ENCODE data around the gene ACBD6. TPM values are rescaled to one million over a fixed set of nuclear protein-coding genes. Genes with fewer than 3 reads are reported as not detected.
"Not testable (repeated sequence)": the region's sequence is repeated elsewhere in the genome, so short reads cannot be mapped to it uniquely, and the experiment has no call there.

The ACBD6 gene
- total and polyA plus RNA-seq, 8 donors, result 8.9 to 48.8 (median 37.7) TPM

GRCh38 chr1:180424848-180425457 lies 77.4 kb downstream of the ACBD6 start:
- H3K9me3 ChIP-seq, result no peaks in the 10 kb centered on the region
- H3K36me3 ChIP-seq, result peaks cover 0 to 16% (median 4%) of the 10 kb centered on the region in 4 donors
- no peak overlapping the region for H3K4me3 ChIP-seq
- TF ChIP-seq CTCF (IDR thresholded peaks at IDR 0.05), result no peak
- TF ChIP-seq POLR2A (IDR thresholded peaks at IDR 0.05), result no peak
- TF ChIP-seq EP300 (IDR thresholded peaks at IDR 0.05), result no peak
- TF ChIP-seq POLR2AphosphoS5 (IDR thresholded peaks at IDR 0.05), result no peak
- DNase-seq, result no peak
- H3K27me3 ChIP-seq, result no peaks in the 10 kb centered on the region
- H3K27ac ChIP-seq, result no peak overlapping the region
- no peaks in the 10 kb centered on the region for H3K4me1 ChIP-seq
- intact Hi-C loops (cut with DNase I; ENCODE audit: low total_unique reads), result no loop called here
- WGBS, 5 donors, result 79 to 91% (median 84%) methylated on average over 3 of the region's 3 CpGs

- no peaks in the 10 kb centered on the region for H3K9me3 ChIP-seq
- intact Hi-C loops (cut with DNase I; ENCODE audit: low total_unique reads), result no loop called here
- no peak overlapping the region for H3K4me3 ChIP-seq
- peaks cover 0 to 23% (median 5%) of the 10 kb centered on the region in 4 donors for H3K36me3 ChIP-seq
- DNase-seq, result no peak
- H3K27me3 ChIP-seq, result no peaks in the 10 kb centered on the region
- no peaks in the 10 kb centered on the region for H3K4me1 ChIP-seq
- TF ChIP-seq CTCF (IDR thresholded peaks at IDR 0.05) (no peak), POLR2A (IDR thresholded peaks at IDR 0.05) (no peak)
- WGBS, 5 donors, result 90 to 95% (median 95%) methylated on average over 1 of the region's 1 CpG
- H3K27ac ChIP-seq, result no peak overlapping the region
Observed at GRCh38 chr1:180421614-180422013, 80.8 kb downstream of the ACBD6 start.

GRCh38 chr1:180421145-180421544 lies 81.2 kb downstream of the ACBD6 start:
- H3K27me3 ChIP-seq; intact Hi-C loops (cut with DNase I; ENCODE audit: low total_unique reads); H3K27ac ChIP-seq; H3K4me3 ChIP-seq; H3K4me1 ChIP-seq; H3K9me3 ChIP-seq; DNase-seq: not testable (repeated sequence)
- WGBS, 5 donors, result 94 to 100% (median 98%) methylated on average over 1 of the region's 1 CpG
- peaks cover 0 to 23% (median 5%) of the 10 kb centered on the region in 4 donors for H3K36me3 ChIP-seq

- Histone ChIP-seq H3K9me3 (no peaks in the 10 kb centered on the region), H3K4me3 (no peak overlapping the region), H3K27me3 (no peaks in the 10 kb centered on the region), H3K36me3 (peaks cover 0 to 31% (median 19%) of the 10 kb centered on the region in 4 donors), H3K4me1 (no peaks in the 10 kb centered on the region), H3K27ac (no peak overlapping the region)
- 66 to 79% (median 77%) methylated on average over 2 of the region's 2 CpGs for WGBS, 5 donors
- intact Hi-C loops (cut with DNase I; ENCODE audit: low total_unique reads), result no loop called here
- peak in 4 of 7 experiments; percentile 35 to 51 (median 46) for TF ChIP-seq CTCF (IDR thresholded peaks at IDR 0.05)
- no peak for TF ChIP-seq EP300 (IDR thresholded peaks at IDR 0.05)
- peak in 1 of 2 donors; percentile 31 for DNase-seq
Observed at GRCh38 chr1:180415985-180416633, 86.3 kb downstream of the ACBD6 start.

- intact Hi-C loops (cut with DNase I; ENCODE audit: low total_unique reads), result no loop called here
- no peak overlapping the region for H3K27ac ChIP-seq
- H3K4me3 ChIP-seq, result no peak overlapping the region
- no peak for DNase-seq
- peaks cover 0 to 38% (median 21%) of the 10 kb centered on the region in 4 donors for H3K36me3 ChIP-seq
- H3K4me1 ChIP-seq, result no peaks in the 10 kb centered on the region
- 94 to 97% (median 96%) methylated on average over 8 of the region's 8 CpGs for WGBS, 5 donors
- H3K27me3 ChIP-seq, result no peaks in the 10 kb centered on the region
- TF ChIP-seq EP300 (IDR thresholded peaks at IDR 0.05), result no peak
- TF ChIP-seq POLR2A (IDR thresholded peaks at IDR 0.05), result no peak
- no peak for TF ChIP-seq POLR2AphosphoS5 (IDR thresholded peaks at IDR 0.05)
- TF ChIP-seq CTCF (IDR thresholded peaks at IDR 0.05), result no peak
- H3K9me3 ChIP-seq, result no peaks in the 10 kb centered on the region
Observed at GRCh38 chr1:180415236-180415848, 87.0 kb downstream of the ACBD6 start.

Measured in stomach (tissue), 9 donors.